Natural killer cell (primary cell): Measurements from ENCODE around the gene SCGN. TPM values are rescaled to one million over a fixed set of nuclear protein-coding genes. Genes with fewer than 3 reads are reported as not detected.

ENCODE experiments used
- ATAC-seq, 3 donors: fragments of 150-1000 bp in 2 of 3; fragments of 200-7000 bp in 1 of 3; cut with Tn5 transposase; 1 replicate in 1 of 3; 2 replicates in 2 of 3; pipeline ENCODE4 v1.10.0; 2021; ENCODE audit warnings: mild to moderate bottlenecking in 2 of 3, moderate library complexity in 2 of 3
- DNase-seq, 2 donors: peaks; one replicate each; pipeline versions ENCODE4 v3.0.0 to v3.0.0-alpha.2; 2013 to 2021; ENCODE audit warnings: mixed read lengths in 1 of 2
- H3K27ac ChIP-seq: one replicate; pipeline ENCODE4 v1.5.1; 2013; ENCODE audit warnings: mild to moderate bottlenecking, low read length
- H3K27me3 ChIP-seq: one replicate; pipeline ENCODE4 v1.6.1; 2013; ENCODE audit warnings: low read length; ENCODE audit not compliant: control insufficient read depth, insufficient read depth
- H3K36me3 ChIP-seq: one replicate; pipeline ENCODE4 v1.6.1; 2013; ENCODE audit warnings: low read length; ENCODE audit not compliant: control insufficient read depth, insufficient read depth
- H3K4me1 ChIP-seq: one replicate; pipeline ENCODE4 v1.6.1; 2013; ENCODE audit warnings: low read length; ENCODE audit not compliant: control insufficient read depth, insufficient read depth
- H3K4me3 ChIP-seq: one replicate; pipeline ENCODE4 v1.5.1; 2013; ENCODE audit warnings: low read length
- H3K9me3 ChIP-seq: one replicate; pipeline ENCODE4 v1.6.1; 2013; ENCODE audit warnings: low read length; ENCODE audit not compliant: control insufficient read depth, insufficient read depth
- H3K27ac Mint-ChIP-seq, 2 donors: one replicate each; pipeline ENCODE4 v1.8.0; 2022; ENCODE audit warnings: mild to moderate bottlenecking in 2 of 2, mixed read lengths in 2 of 2, moderate library complexity in 1 of 2
- H3K27me3 Mint-ChIP-seq, 2 donors: one replicate each; pipeline ENCODE4 v1.8.0; 2022; ENCODE audit warnings: low read depth in 2 of 2, mixed read lengths in 2 of 2
- H3K36me3 Mint-ChIP-seq: one replicate; pipeline ENCODE4 v1.8.0; 2022; ENCODE audit warnings: mixed read lengths
- H3K4me1 Mint-ChIP-seq, 2 donors: one replicate each; pipeline ENCODE4 v1.8.0; 2022; ENCODE audit warnings: mixed read lengths in 2 of 2
- H3K4me3 Mint-ChIP-seq: one replicate; pipeline ENCODE4 v1.8.0; 2022; ENCODE audit warnings: mild to moderate bottlenecking, moderate library complexity, mixed read lengths
- H3K9me3 Mint-ChIP-seq, 2 donors: one replicate each; pipeline ENCODE4 v1.8.0; 2022; ENCODE audit warnings: mixed read lengths in 2 of 2
- CTCF ChIP-seq: fragments of 200-600 bp; IDR thresholded peaks from one replicate; pipeline ENCODE4 v1.8.0; 2022; ENCODE audit warnings: antibody characterized with exemption
- WGBS: methylation state at CpG from one replicate; pipeline ENCODE4 v1.1.7; 2013; ENCODE audit warnings: missing lambda C conversion rate; ENCODE audit not compliant: insufficient coverage; 5-methylcytosine and 5-hydroxymethylcytosine counted together
- intact Hi-C: fragments of 100-400 bp; cut with micrococcal nuclease; formaldehyde crosslinking; loops from one replicate; pipeline ENCODE4 v1.14.2; 2022
- total RNA-seq, 4 donors: library from RNA; stranded (reverse); fragments of 120-200 nt in 1 of 4; gene quantifications; one replicate each; pipeline versions ENCODE4 v1.2.3 to v1.2.4, GENCODE V29; 2013 to 2022

Gene SCGN
- total RNA-seq, 3 donors from 2014 or later (not counting 1 experiment from before 2014, with no cell fraction given) = not detected

- H3K36me3 Mint-ChIP-seq = no peaks in the 10 kb centered on the region
- no peak for DNase-seq
- 78% methylated on average over 1 of the region's 1 CpG for WGBS
- no peak overlapping the region for H3K27ac ChIP-seq
- no peak overlapping the region for H3K27ac Mint-ChIP-seq
- no peaks in the 10 kb centered on the region for H3K9me3 ChIP-seq
- no peak for ATAC-seq
- H3K4me1 ChIP-seq = no peaks in the 10 kb centered on the region
- intact Hi-C loops = no loop called here
- H3K36me3 ChIP-seq = no peaks in the 10 kb centered on the region
- H3K4me3 ChIP-seq = no peak overlapping the region
- H3K4me3 Mint-ChIP-seq = no peak overlapping the region
- no peak for TF ChIP-seq CTCF
- H3K4me1 Mint-ChIP-seq = no peaks in the 10 kb centered on the region
- peaks cover 3% of the 10 kb centered on the region for H3K27me3 ChIP-seq
- H3K27me3 Mint-ChIP-seq = peaks cover 0 to 2% of the 10 kb centered on the region in 2 donors
- no peaks in the 10 kb centered on the region for H3K9me3 Mint-ChIP-seq
These were observed 61.8 kb downstream of the SCGN start for GRCh38 chr6:25713824-25714223.

- Histone ChIP-seq H3K27me3 (peaks cover 3% of the 10 kb centered on the region), H3K9me3 (no peaks in the 10 kb centered on the region), H3K36me3 (no peaks in the 10 kb centered on the region), H3K4me3 (no peak overlapping the region), H3K27ac (no peak overlapping the region), H3K4me1 (no peaks in the 10 kb centered on the region)
- Mint-ChIP-seq H3K4me1 (no peaks in the 10 kb centered on the region), H3K36me3 (no peaks in the 10 kb centered on the region), H3K27me3 (peaks cover 0 to 2% of the 10 kb centered on the region in 2 donors), H3K27ac (no peak overlapping the region), H3K9me3 (no peaks in the 10 kb centered on the region), H3K4me3 (no peak overlapping the region)
- no peak for ATAC-seq
- WGBS = 42% methylated on average over 3 of the region's 3 CpGs
- TF ChIP-seq CTCF = no peak
- no peak for DNase-seq
- intact Hi-C loops = no loop called here
These were observed 62.8 kb downstream of the SCGN start for GRCh38 chr6:25714765-25715164.

GRCh38 chr6:25715794-25716193, 63.8 kb downstream of the SCGN start:
- ATAC-seq = no peak
- Histone ChIP-seq H3K27me3 (peaks cover 3% of the 10 kb centered on the region), H3K27ac (no peak overlapping the region), H3K36me3 (no peaks in the 10 kb centered on the region), H3K4me3 (no peak overlapping the region), H3K9me3 (no peaks in the 10 kb centered on the region), H3K4me1 (no peaks in the 10 kb centered on the region)
- no peak for TF ChIP-seq CTCF
- Mint-ChIP-seq H3K36me3 (no peaks in the 10 kb centered on the region), H3K4me3 (no peak overlapping the region), H3K9me3 (no peaks in the 10 kb centered on the region), H3K4me1 (no peaks in the 10 kb centered on the region), H3K27me3 (peaks cover 0 to 5% of the 10 kb centered on the region in 2 donors), H3K27ac (no peak overlapping the region)
- intact Hi-C loops = no loop called here
- DNase-seq = no peak
- WGBS = 93% methylated on average over 4 of the region's 4 CpGs
